ENCODE measurements around the gene MAP1LC3A.

DNA sequence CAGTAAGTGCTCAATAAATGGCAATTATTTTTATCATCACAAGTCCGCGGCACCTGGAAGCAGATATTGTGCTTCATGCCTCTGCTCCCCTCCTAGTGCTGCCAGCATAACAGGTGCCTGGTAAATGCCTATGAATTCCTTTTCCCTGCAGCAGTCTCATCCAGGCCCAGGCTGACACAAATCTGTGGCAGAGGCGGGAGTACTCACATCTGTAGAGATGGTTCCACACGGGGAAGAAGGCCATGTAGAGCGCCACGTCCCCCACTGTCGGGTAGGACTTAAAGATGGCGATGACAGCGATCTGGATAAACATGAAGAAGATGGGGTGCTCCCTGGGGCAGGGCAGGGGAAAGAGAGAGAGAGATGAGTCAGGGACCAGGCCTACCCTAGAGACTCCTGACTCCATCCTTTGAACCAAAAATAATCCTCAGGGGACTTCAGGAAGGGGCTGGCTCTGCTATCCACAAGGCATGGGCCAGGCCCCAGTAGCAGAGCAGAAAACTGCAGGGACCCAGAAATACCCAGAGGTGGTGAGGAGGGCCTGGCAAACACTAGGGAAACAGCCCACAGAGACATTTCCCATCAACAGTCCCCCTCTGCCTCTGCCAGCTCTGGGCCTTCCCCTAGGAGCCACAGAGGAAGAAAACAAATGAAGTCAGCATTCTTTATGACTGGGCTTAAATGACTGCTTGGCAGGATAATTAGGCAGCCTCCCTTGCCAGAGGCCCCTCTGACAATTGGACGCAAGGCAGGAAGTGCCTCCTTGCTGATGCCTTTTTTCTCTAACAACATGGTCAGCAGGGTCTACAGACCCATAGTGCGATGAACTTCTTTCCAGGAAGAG is 23.0 kb downstream of the MAP1LC3A start:
- TF ChIP-seq, protein P1, sequence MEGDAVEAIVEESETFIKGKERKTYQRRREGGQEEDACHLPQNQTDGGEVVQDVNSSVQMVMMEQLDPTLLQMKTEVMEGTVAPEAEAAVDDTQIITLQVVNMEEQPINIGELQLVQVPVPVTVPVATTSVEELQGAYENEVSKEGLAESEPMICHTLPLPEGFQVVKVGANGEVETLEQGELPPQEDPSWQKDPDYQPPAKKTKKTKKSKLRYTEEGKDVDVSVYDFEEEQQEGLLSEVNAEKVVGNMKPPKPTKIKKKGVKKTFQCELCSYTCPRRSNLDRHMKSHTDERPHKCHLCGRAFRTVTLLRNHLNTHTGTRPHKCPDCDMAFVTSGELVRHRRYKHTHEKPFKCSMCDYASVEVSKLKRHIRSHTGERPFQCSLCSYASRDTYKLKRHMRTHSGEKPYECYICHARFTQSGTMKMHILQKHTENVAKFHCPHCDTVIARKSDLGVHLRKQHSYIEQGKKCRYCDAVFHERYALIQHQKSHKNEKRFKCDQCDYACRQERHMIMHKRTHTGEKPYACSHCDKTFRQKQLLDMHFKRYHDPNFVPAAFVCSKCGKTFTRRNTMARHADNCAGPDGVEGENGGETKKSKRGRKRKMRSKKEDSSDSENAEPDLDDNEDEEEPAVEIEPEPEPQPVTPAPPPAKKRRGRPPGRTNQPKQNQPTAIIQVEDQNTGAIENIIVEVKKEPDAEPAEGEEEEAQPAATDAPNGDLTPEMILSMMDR (conservative IDR thresholded peaks at IDR 0.05; ENCODE audit: low read depth, low read length), result no peak
- TF ChIP-seq EZH2 (IDR thresholded peaks at IDR 0.05; ENCODE audit: borderline replicate concordance, low read depth, low read length, poor library complexity, severe bottlenecking), result no peak
